Endothelial cell of umbilical vein (primary cell): Measurements from ENCODE around the gene LSM3. TPM values are rescaled to one million over a fixed set of nuclear protein-coding genes. Genes with fewer than 3 reads are reported as not detected.

Source experiments
- BruUV-seq: library from RNA; stranded (reverse); fragments of 400-500 nt; replicated peaks from 2 replicates; lab custom pipeline; 2021; lab: Mats Ljungman, UMichigan
- CTCF ChIA-PET: fragments of 300-600, 350-600 bp; sonication (Branson Sonifier 250); formaldehyde crosslinking; loops from one replicate; lab custom pipeline; 2021; ENCODE audit warnings: antibody characterized with exemption, inconsistent platforms; lab: Charles Lee
- POLR2A ChIA-PET: fragments of 300-600, 350-600 bp; sonication (Branson Sonifier 250); formaldehyde crosslinking; loops from one replicate; lab custom pipeline; 2021; ENCODE audit warnings: antibody characterized with exemption, inconsistent platforms; lab: Charles Lee
- DNase-seq: peaks from one replicate; pipeline ENCODE4 v3.0.0-alpha.2; 2011; ENCODE audit warnings: low read depth, low spot score
- FAIRE-seq: peaks from 2 replicates; lab custom pipeline; 2011; peaks lifted over from hg19 to GRCh38; lab: Jason Lieb, UNC
- H2AFZ ChIP-seq: 2 replicates; pipeline ENCODE4 v1.6.0; 2012; ENCODE audit warnings: low read depth, low read length, control low read depth, inconsistent platforms
- H3K27ac ChIP-seq: 2 replicates; pipeline ENCODE4 v1.5.1; 2011; ENCODE audit warnings: low read depth, mild to moderate bottlenecking, control low read depth, low read length, moderate library complexity; ENCODE audit not compliant: insufficient read depth
- H3K27me3 ChIP-seq, 2 experiments: 2 replicates each; pipeline versions ENCODE4 v1.6.0 to v1.6.1; 2011; ENCODE audit warnings: low read length in 2 of 2, mixed read lengths in 1 of 2; ENCODE audit not compliant: control insufficient read depth in 2 of 2, insufficient read depth in 2 of 2
- H3K36me3 ChIP-seq, 2 experiments: 2 replicates in 1 of 2; 3 replicates in 1 of 2; pipeline ENCODE4 v1.5.1; 2011; ENCODE audit warnings: low read length in 2 of 2, mild to moderate bottlenecking in 1 of 2, moderate library complexity in 1 of 2; ENCODE audit not compliant: control insufficient read depth in 2 of 2, insufficient read depth in 2 of 2; ENCODE audit errors: extremely low read depth in 1 of 2
- H3K4me1 ChIP-seq: 3 replicates; pipeline ENCODE4 v1.5.1; 2011; ENCODE audit warnings: mild to moderate bottlenecking, low read length; ENCODE audit not compliant: control insufficient read depth, insufficient read depth; ENCODE audit errors: extremely low read depth
- H3K4me2 ChIP-seq: 2 replicates; pipeline ENCODE4 v1.6.1; 2011; ENCODE audit warnings: low read length, control low read depth, mixed read lengths; ENCODE audit not compliant: insufficient read depth
- H3K4me3 ChIP-seq, 3 experiments: fragments of 200-600 bp in 1 of 3; sonication (generic), shearing (Covaris generic) in 1 of 3; replicated peaks in 1 of 3; 2 replicates each; pipeline ENCODE4 v1.5.1; 2011 to 2016; ENCODE audit warnings: control low read depth in 3 of 3, low read length in 3 of 3, mild to moderate bottlenecking in 2 of 3, inconsistent platforms in 1 of 3, low read depth in 1 of 3, moderate library complexity in 1 of 3; ENCODE audit not compliant: insufficient read depth in 1 of 3
- H3K79me2 ChIP-seq: 2 replicates; pipeline ENCODE4 v1.6.0; 2012; ENCODE audit warnings: low read length, inconsistent platforms; ENCODE audit not compliant: control insufficient read depth, insufficient read depth
- H3K9ac ChIP-seq: replicated peaks from 2 replicates; pipeline ENCODE3; 2011; ENCODE audit warnings: low read length, control low read depth; ENCODE audit not compliant: insufficient read depth; ENCODE audit errors: extremely low read depth
- H3K9me1 ChIP-seq: replicated peaks from 3 replicates; pipeline ENCODE4 v1.6.0; 2011; ENCODE audit warnings: mild to moderate bottlenecking, low read length; ENCODE audit not compliant: control insufficient read depth, insufficient read depth; ENCODE audit errors: extremely low read depth
- H3K9me3 ChIP-seq: replicated peaks from 2 replicates; pipeline ENCODE4 v1.5.1; 2012; ENCODE audit warnings: low read length, inconsistent platforms; ENCODE audit not compliant: control insufficient read depth, insufficient read depth
- H4K20me1 ChIP-seq: replicated peaks from 2 replicates; pipeline ENCODE3; 2011; ENCODE audit warnings: mild to moderate bottlenecking, low read length; ENCODE audit not compliant: control insufficient read depth, insufficient read depth; ENCODE audit errors: extremely low read depth
- CTCF ChIP-seq, 2 donors: IDR thresholded peaks; 1 replicate in 1 of 2; 2 replicates in 1 of 2; pipeline ENCODE4 v1.5.1; 2011; ENCODE audit warnings: low read length in 2 of 2, mild to moderate bottlenecking in 2 of 2, moderate library complexity in 2 of 2, control low read depth in 1 of 2, inconsistent platforms in 1 of 2, low read depth in 1 of 2; ENCODE audit not compliant: insufficient read depth in 1 of 2; ENCODE audit errors: extremely low read depth in 1 of 2
- EZH2 ChIP-seq: IDR thresholded peaks from 2 replicates; pipeline ENCODE4 v1.6.1; 2012; ENCODE audit warnings: borderline replicate concordance, low read depth, mild to moderate bottlenecking, moderate library complexity, low read length, inconsistent platforms; ENCODE audit not compliant: severe bottlenecking
- FOS ChIP-seq: IDR thresholded peaks from 2 replicates; pipeline ENCODE4 v1.6.1; 2011; ENCODE audit warnings: mild to moderate bottlenecking, low read length, moderate library complexity, borderline replicate concordance; ENCODE audit not compliant: insufficient read depth
- GATA2 ChIP-seq: IDR thresholded peaks from 2 replicates; pipeline ENCODE4 v1.7.0; 2011; ENCODE audit warnings: low read depth, mild to moderate bottlenecking, moderate library complexity, mixed read lengths, low read length; ENCODE audit not compliant: insufficient read length, insufficient read depth
- JUN ChIP-seq: IDR thresholded peaks from 2 replicates; pipeline ENCODE4 v1.6.1; 2011; ENCODE audit warnings: borderline replicate concordance, low read depth; ENCODE audit not compliant: insufficient read length, insufficient read depth
- MYC ChIP-seq: IDR thresholded peaks from one replicate; pipeline ENCODE4 v1.6.1; 2011; ENCODE audit warnings: mild to moderate bottlenecking, low read depth, low read length
- POLR2A ChIP-seq: IDR thresholded peaks from 2 replicates; pipeline ENCODE4 v1.6.1; 2012; ENCODE audit warnings: low read depth, mild to moderate bottlenecking, control low read depth, low read length
- POLR2AphosphoS5 ChIP-seq: IDR thresholded peaks from 2 replicates; pipeline ENCODE4 v1.6.1; 2012; ENCODE audit warnings: low read depth, mild to moderate bottlenecking, control low read depth, low read length, moderate library complexity; ENCODE audit not compliant: insufficient read depth
- dilution Hi-C: fragments of 300-500 bp; cut with MboI; formaldehyde crosslinking; loops from one replicate; pipeline ENCODE4 v1.15.0; 2019; ENCODE audit warnings: low sequenced_read_pairs; ENCODE audit not compliant: extremely low pct_ligation_motif_present
- intact Hi-C: fragments of 100-400 bp; cut with micrococcal nuclease; formaldehyde crosslinking; loops from one replicate; pipeline ENCODE4 v1.10.0; 2022
- polyA plus RNA-seq, 4 experiments: library from polyadenylated mRNA; depleted of rRNA in 3 of 4; stranded (reverse) in 3 of 4; unstranded in 1 of 4; fragments of >200 nt; gene quantifications; 2 replicates each; pipeline versions ENCODE4 v1.2.1 to v1.2.3, GENCODE V29; 2011 to 2012; ENCODE audit warnings: missing spikeins in 1 of 4
- total RNA-seq: library from RNA; stranded (reverse); gene quantifications from 2 replicates; pipeline ENCODE4 v1.2.3, GENCODE V29; 2021
- TF ChIP-seq, protein P1 (sequence below): IDR thresholded peaks from 2 replicates; pipeline ENCODE4 v1.6.1; 2011; ENCODE audit not compliant: insufficient read depth, insufficient read length

Gene LSM3
- total and polyA plus RNA-seq, 2 donors (not counting 3 experiments of a cell fraction or from before 2014, with no cell fraction given): 4.4 to 13.0 TPM

GRCh38 chr3:14159426-14159825 is 19.2 kb upstream of the LSM3 start:
- CTCF ChIA-PET: no interaction called here

GRCh38 chr3:14161282-14161681 is 17.3 kb upstream of the LSM3 start:
- Histone ChIP-seq H3K9ac (no peak overlapping the region), H3K9me1 (no peaks in the 10 kb centered on the region), H3K9me3 (peaks cover 3% of the 10 kb centered on the region), H3K27ac (no peak overlapping the region), H4K20me1 (no peaks in the 10 kb centered on the region), H3K36me3 (peaks cover 43 to 45% of the 10 kb centered on the region in 2 experiments), H3K4me2 (no peak overlapping the region), H3K4me1 (no peaks in the 10 kb centered on the region), H2AFZ (no peak overlapping the region), H3K79me2 (no peaks in the 10 kb centered on the region), H3K4me3 (no peak overlapping the region), H3K27me3 (no peaks in the 10 kb centered on the region)
- DNase-seq: no peak
- TF ChIP-seq GATA2 (no peak), EZH2 (no peak), CTCF (IDR thresholded peaks at IDR 0.05; ENCODE audit: extremely low read depth in 1 of 2, insufficient read depth in 1 of 2, low read depth in 1 of 2, low read length in 2 of 2) (no peak), POLR2AphosphoS5 (no peak), JUN (no peak), POLR2A (no peak), FOS (no peak), MYC (no peak)
- TF ChIP-seq, protein P1, sequence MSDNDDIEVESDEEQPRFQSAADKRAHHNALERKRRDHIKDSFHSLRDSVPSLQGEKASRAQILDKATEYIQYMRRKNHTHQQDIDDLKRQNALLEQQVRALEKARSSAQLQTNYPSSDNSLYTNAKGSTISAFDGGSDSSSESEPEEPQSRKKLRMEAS: no peak
- CTCF ChIA-PET: no interaction called here
- FAIRE-seq: no peak
- no TSS peak for BruUV-seq
- POLR2A ChIA-PET: no interaction called here
- dilution Hi-C loops (no loop called here), intact Hi-C loops (no loop called here)

More at GRCh38 chr3:14159426-14159825, 19.2 kb upstream of the LSM3 start:
- Histone ChIP-seq H3K36me3 (peaks cover 34 to 41% of the 10 kb centered on the region in 2 experiments), H3K9me3 (peaks cover 3% of the 10 kb centered on the region), H3K27me3 (no peaks in the 10 kb centered on the region), H2AFZ (no peak overlapping the region), H3K27ac (no peak overlapping the region), H3K4me1 (peaks cover 1% of the 10 kb centered on the region), H3K79me2 (no peaks in the 10 kb centered on the region), H4K20me1 (no peaks in the 10 kb centered on the region), H3K9ac (no peak overlapping the region), H3K9me1 (no peaks in the 10 kb centered on the region), H3K4me3 (no peak overlapping the region), H3K4me2 (no peak overlapping the region)
- TF ChIP-seq EZH2: no peak
- TF ChIP-seq POLR2AphosphoS5: no peak
- BruUV-seq: no TSS peak
- dilution Hi-C loops: no loop called here
- intact Hi-C loops: no loop called here
- DNase-seq (no peak), FAIRE-seq (no peak)
- POLR2A ChIA-PET: no interaction called here
